GM12891 (cell line): Measurements from ENCODE around the gene E4F1.

Source experiments
- POLR2A ChIP-seq: IDR thresholded peaks from 2 replicates; pipeline ENCODE4 v1.6.1; 2011; ENCODE audit warnings: low read depth, low read length, control low read depth
- POLR2AphosphoS5 ChIP-seq: IDR thresholded peaks from 2 replicates; pipeline ENCODE4 v1.6.1; 2011; ENCODE audit warnings: low read depth, low read length, control low read depth
- POU2F2 ChIP-seq: IDR thresholded peaks from 2 replicates; pipeline ENCODE4 v1.6.1; 2011; ENCODE audit warnings: low read depth, mild to moderate bottlenecking, control low read depth, low read length, moderate library complexity
- SPI1 ChIP-seq: IDR thresholded peaks from 2 replicates; pipeline ENCODE4 v1.6.1; 2011; ENCODE audit warnings: low read depth, low read length, control low read depth
- TAF1 ChIP-seq: IDR thresholded peaks from 2 replicates; pipeline ENCODE4 v1.6.1; 2011; ENCODE audit warnings: low read depth, low read length, control low read depth

DNA sequence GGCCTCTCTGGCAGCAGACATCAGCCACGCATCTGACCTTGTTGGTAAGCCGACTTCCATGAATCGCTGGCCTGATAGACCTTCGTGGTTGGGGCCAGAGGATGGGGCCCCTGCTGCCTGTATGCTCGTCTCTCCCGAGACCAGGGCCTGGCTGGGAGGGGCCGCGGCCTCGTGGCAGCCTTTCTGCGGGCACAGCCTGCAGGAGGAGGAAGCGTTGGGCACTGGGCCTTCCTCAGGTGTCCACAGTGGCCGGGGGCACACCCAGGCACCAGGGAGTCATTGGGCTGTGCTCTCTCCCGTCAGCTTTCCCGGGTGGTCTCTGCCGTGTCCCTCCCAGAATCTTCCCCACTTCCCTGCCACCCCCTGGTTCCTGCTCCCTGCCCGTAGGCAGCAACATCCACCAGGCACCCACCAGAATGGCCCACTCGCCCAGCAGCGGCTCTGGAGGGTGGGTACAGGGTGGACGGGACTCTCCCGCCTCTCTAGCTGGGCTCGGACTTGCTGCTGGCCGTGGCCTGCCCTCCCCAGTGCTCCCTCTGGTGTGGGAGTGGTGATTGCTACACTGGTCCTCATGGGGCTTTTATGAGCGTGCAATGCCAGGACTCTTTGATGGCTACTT lies 6.3 kb downstream of the E4F1 start:
- TF ChIP-seq POU2F2: no peak
- no peak for TF ChIP-seq POLR2A
- TF ChIP-seq TAF1: no peak
- no peak for TF ChIP-seq POLR2AphosphoS5
- no peak for TF ChIP-seq SPI1
